GM18868 (cell line): ENCODE results near the gene LCE3D.
"Not testable (repeated sequence)": the region's sequence is repeated elsewhere in the genome, so short reads cannot be mapped to it uniquely, and the experiment has no call there.

Experiments
- ATAC-seq: cut with Tn5 transposase; IDR thresholded peaks from one replicate; pipeline ENCODE4 v1.9.1; 2021; ENCODE audit warnings: mild to moderate bottlenecking, moderate library complexity; ENCODE audit not compliant: unreplicated experiment

The LCE3D gene

GRCh38 chr1:152580433-152580832, at the start of gene LCE3D:
LCE3D (minus strand) TSS chr1:152580516; CDS start chr1:152579936, 580 bp downstream.
- ATAC-seq = no peak

DNA sequence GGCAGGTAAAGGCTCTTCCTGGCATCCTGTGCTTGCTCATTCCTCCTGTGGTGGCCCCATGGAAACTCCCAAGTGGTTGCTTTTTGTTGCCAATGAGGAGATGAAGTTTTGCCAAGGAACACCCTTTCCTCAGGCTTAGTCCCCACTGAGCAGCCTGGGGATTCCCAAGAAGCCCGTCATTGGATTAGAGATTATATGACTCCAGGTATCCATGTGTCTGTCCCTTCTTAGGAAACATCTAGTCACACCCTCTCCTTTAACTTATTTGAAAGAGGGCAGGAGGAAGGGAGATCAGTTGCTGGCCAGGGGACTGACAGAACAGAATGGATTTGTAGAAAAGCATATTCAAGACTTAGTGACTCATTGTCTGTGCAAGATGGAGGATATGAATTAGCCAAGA, 46.4 kb upstream of the LCE3D start:
- ATAC-seq = no peak

GRCh38 chr1:152623203-152623844, 43.0 kb upstream of the LCE3D start:
- no peak for ATAC-seq

GRCh38 chr1:152622803-152623202, 42.5 kb upstream of the LCE3D start, which contains the start of gene LCE3A:
LCE3A (minus strand) TSS chr1:152623103; CDS start chr1:152623103, 0 bp downstream.
- no peak for ATAC-seq

GRCh38 chr1:152621993-152622392, 41.7 kb upstream of the LCE3D start:
- no peak for ATAC-seq

- ATAC-seq = no peak
Measured at GRCh38 chr1:152613511-152613910, 33.2 kb upstream of the LCE3D start, which contains the start of gene LCE3B. LCE3B (plus strand) TSS chr1:152613811; CDS start chr1:152613811, 0 bp downstream.

DNA sequence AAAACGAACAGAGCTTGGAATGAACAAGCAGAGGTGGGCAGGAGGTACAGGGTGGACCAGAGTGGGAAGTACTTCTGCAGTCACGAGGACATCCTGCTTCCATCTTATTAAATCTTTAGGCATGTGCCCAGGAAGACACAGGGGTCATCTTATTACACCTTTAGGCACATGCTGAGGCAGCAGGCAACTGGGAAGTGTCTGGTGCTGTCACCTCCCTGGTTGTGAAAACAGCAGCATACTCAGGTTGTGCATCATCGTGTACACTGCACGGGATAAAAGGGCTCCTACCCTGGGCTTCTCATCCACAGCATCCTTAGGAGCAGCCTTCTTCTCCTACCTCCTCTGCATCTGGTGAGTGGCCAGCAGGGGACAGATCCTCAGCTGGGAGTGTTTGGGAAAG, 19.6 kb upstream of the LCE3D start, which contains the start of gene LCE3C:
Gene LCE3C, plus strand, starts transcription at position 301 of the 400 bp plus-strand sequence. CDS start 498 bp downstream, outside the sequence.
- ATAC-seq = no peak

DNA sequence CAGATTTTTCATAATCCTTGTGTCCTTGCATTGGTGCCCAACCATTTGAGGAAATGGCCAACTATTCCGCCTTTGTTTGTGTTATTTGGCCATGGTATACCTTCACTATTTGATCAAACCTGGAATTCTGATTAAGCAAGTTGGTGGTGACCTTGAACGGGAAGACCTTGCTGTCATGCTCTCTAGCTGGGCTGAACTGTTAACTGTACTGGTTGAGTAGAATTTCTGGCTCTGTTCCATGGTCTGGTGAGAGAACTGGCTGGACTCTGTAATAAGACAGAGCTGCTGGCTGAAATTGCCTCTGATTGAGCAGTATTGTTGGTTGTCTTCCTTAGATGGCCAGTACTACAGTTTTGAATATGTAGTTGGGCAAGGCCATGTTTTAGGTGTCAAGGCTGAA, 16.7 kb upstream of the LCE3D start:
- ATAC-seq = no peak

DNA sequence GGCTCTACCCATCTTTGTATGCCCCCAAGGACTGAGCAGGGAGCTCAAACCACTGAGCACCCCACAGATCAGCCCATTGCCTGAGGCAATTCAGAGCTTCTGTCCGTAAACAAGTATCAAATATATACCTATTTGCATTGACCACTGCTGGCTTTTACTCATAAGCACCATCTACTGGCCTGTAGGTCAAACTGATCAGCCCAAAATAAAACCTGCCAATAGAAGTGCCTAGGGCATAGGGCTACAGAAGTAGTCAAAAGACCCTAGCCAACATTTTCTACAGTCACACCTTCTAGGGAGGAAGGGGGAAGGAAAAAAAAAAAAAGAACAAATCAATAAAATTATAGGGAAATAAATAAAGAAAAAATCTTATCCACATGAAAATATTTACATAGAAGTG, 5.3 kb upstream of the LCE3D start:
- no peak for ATAC-seq

DNA sequence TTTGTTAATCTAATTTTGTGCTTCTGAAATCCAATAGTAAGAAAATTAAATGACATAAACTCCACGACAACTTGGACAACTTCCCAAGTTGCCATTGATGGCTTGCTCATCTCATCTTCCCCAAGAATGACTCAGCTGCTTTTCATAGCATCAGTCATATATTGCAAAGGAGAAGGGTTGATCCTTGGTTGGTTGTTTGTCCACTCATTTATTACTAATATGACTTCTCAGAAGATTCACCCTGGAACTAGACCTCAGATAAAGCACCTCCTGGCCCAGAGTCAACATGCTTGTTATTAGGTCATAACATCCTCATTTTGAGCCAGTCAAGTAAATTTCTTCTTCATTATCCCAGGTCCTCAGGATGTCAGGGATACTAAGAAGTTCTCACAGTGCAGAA, 2.3 kb upstream of the LCE3D start:
- ATAC-seq = no peak

DNA sequence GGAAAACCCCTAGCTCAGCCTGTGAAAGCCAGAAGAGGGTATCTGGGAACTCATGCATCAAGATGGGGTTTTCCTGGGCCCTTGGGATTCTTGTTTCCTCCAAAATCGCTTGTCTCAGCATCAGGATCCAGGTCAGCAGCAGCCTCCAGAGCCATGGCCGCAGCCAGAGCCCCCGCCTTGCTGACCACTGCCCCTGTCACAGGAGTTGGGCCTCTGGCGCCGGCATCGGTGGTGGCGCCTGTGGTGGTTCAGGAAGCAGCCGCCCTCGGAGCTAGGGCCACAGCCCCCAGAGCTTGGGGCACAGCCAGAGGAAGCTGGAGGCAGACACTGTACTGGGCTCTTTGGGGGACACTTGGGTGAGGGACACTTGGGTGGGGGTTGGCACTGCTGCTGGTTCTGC, 790 bp downstream of the LCE3D start:
- not testable (repeated sequence) for ATAC-seq

GRCh38 chr1:152577168-152577567, 3.1 kb downstream of the LCE3D start:
- ATAC-seq = peak; percentile 64

- ATAC-seq = no peak
Measured at GRCh38 chr1:152566681-152567080, 13.6 kb downstream of the LCE3D start, which contains the start of gene LCE3E. LCE3E (minus strand) TSS chr1:152566780; CDS start chr1:152566208, 572 bp downstream.

DNA sequence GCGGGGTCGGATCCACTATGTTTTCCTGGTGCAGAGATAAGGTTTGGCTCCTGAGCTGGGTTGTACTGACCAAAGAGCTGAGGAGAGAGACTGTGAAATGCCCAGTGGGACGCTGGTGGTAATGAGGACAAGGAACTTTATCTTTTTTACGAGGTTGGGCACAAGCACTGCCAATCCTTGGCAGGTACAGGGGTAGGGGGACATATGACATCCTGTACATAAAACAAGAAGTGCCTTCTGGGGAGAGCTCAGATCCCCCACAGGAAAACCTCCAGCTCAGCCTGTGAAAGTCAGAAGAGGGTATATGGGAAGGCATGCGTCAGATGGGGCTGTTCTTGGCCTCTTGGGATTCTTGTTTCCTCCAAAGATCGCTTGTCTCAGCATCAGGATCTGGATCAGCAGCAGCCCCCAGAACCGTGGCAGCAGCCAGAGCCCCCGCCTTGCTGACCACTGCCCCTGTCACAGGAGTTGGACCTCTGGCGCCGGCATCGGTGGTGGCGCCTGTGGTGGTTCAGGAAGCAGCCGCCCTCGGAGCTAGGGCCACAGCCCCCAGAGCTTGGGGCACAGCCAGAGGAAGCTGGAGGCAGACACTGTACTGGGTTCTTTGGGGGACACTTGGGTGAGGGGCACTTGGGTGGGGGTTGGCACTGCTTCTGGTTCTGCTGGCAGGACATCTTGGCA, 14.6 kb downstream of the LCE3D start:
- ATAC-seq = no peak

DNA sequence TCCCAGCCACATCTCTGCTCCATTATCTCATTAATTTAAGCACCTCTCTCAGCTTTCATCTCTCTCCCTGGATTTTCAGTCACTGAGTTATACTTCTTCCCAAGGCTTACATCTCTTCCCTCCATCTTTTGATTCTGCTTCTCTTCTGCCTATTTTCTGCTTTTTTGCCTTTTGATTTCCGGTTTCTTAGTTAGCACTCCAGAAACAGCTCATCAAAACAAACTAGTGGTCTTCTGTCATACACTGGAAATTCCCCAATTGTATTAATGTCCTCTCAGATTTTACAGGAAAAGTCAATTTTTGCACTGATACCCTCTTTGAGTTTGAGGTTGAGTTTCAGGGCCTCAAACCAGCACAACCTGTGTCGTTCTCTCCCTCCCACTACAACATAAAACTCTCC, 15.2 kb downstream of the LCE3D start:
- no peak for ATAC-seq

- ATAC-seq = not testable (repeated sequence)
Measured at GRCh38 chr1:152548358-152548757, 32.0 kb downstream of the LCE3D start.

GRCh38 chr1:152546704-152547103, 33.6 kb downstream of the LCE3D start:
- no peak for ATAC-seq

GRCh38 chr1:152543820-152544219, 36.5 kb downstream of the LCE3D start:
- no peak for ATAC-seq

- no peak for ATAC-seq
Measured at GRCh38 chr1:152539901-152540300, 40.4 kb downstream of the LCE3D start.

GRCh38 chr1:152537496-152537895, 42.8 kb downstream of the LCE3D start:
- no peak for ATAC-seq

DNA sequence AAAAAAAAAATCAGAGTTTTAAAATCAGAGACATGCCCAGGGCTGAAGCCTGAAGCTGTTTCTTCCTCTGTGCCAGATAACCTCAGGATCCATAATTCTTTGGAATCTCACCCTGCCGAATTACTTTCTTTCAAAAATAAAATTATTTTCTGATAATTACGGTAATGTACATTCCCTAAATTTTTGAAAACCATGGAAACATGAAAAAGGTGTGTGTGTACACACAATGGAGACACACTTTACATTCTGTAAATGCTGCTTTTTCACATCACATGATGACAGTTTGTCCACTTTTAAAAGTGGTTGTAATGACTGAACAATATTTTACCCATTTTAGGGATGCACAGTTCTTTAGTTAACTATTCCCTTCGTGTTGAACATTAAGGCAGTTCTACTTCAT, 44.5 kb downstream of the LCE3D start:
- no peak for ATAC-seq

- ATAC-seq = no peak
Measured at GRCh38 chr1:152533327-152533938, 46.9 kb downstream of the LCE3D start.
